GM21723 (cell line): ENCODE measurements around the gene PPP1R18.
A peak's percentile ranks its signal among the peaks of the same experiment; 100 is the strongest.
"Not testable (repeated sequence)": the region's sequence is repeated elsewhere in the genome, so short reads cannot be mapped to it uniquely, and the experiment has no call there.

ENCODE experiments used
- ATAC-seq: cut with Tn5 transposase; IDR thresholded peaks from one replicate; pipeline ENCODE4 v1.9.1; 2021; ENCODE audit warnings: mild to moderate bottlenecking, moderate library complexity; ENCODE audit not compliant: unreplicated experiment

Gene PPP1R18

GRCh38 chr6:30719791-30720737 is 33.6 kb upstream of the PPP1R18 start, which contains the start of gene TUBB:
Gene TUBB, plus strand, starts transcription at chr6:30720352. Its CDS starts 155 bp downstream, at chr6:30720507.
- ATAC-seq, result peak; percentile 47

- no peak for ATAC-seq
These were observed 32.9 kb upstream of the PPP1R18 start for GRCh38 chr6:30719356-30719755.

GRCh38 chr6:30717845-30718720 is 31.6 kb upstream of the PPP1R18 start:
- ATAC-seq, result not testable (repeated sequence)

- ATAC-seq, result peak; percentile 74
These were observed 30.8 kb upstream of the PPP1R18 start, which contains the start of gene MDC1 for GRCh38 chr6:30717129-30717844. Gene MDC1, minus strand, starts transcription at chr6:30717281. Its CDS starts 2,106 bp downstream, at chr6:30715175.

- no peak for ATAC-seq
These were observed 30.4 kb upstream of the PPP1R18 start for GRCh38 chr6:30716879-30717128.

GRCh38 chr6:30714263-30714662 is 27.8 kb upstream of the PPP1R18 start:
- no peak for ATAC-seq

- no peak for ATAC-seq
These were observed 26.0 kb upstream of the PPP1R18 start for GRCh38 chr6:30712441-30712945.

GRCh38 chr6:30711758-30712380 is 25.4 kb upstream of the PPP1R18 start:
- ATAC-seq, result peak; percentile 51

GRCh38 chr6:30709101-30709868 is 22.8 kb upstream of the PPP1R18 start:
- ATAC-seq, result no peak

- ATAC-seq, result no peak
These were observed 20.9 kb upstream of the PPP1R18 start for GRCh38 chr6:30707281-30707850.

- no peak for ATAC-seq
These were observed 19.2 kb upstream of the PPP1R18 start for GRCh38 chr6:30705620-30706019.

GRCh38 chr6:30703821-30704220 is 17.4 kb upstream of the PPP1R18 start:
- no peak for ATAC-seq

- ATAC-seq, result no peak
These were observed 16.6 kb upstream of the PPP1R18 start for GRCh38 chr6:30703011-30703410.

- ATAC-seq, result no peak
These were observed 13.9 kb upstream of the PPP1R18 start for GRCh38 chr6:30700340-30700739.

GRCh38 chr6:30696432-30696831 is 10.0 kb upstream of the PPP1R18 start:
- ATAC-seq, result no peak

- no peak for ATAC-seq
These were observed 4.9 kb upstream of the PPP1R18 start for GRCh38 chr6:30691208-30691847.

- ATAC-seq, result peak; percentile 35
These were observed 4.2 kb upstream of the PPP1R18 start, which contains the start of gene NRM for GRCh38 chr6:30690403-30691207. Gene NRM, minus strand, starts transcription at chr6:30690984. Its CDS starts 10 bp downstream, at chr6:30690974.

GRCh38 chr6:30689985-30690384 is 3.5 kb upstream of the PPP1R18 start:
- ATAC-seq, result no peak
